DOHH2 (cell line): ENCODE measurements around the gene DPH3.

Experiments used
- CTCF ChIP-seq: fragments of 200-600 bp; sonication (generic); IDR thresholded peaks from one replicate; pipeline ENCODE4 v1.5.1; 2014; ENCODE audit warnings: antibody characterized with exemption, mild to moderate bottlenecking, low read depth, low read length; ENCODE audit not compliant: poor library complexity, severe bottlenecking
- EZH2phosphoT487 ChIP-seq: fragments of 200-600 bp; sonication (generic); IDR thresholded peaks from 2 replicates; pipeline ENCODE4 v1.6.1; 2017; ENCODE audit warnings: borderline replicate concordance, mild to moderate bottlenecking, antibody characterized with exemption, low read length, moderate library complexity, mixed read lengths

GRCh38 chr3:16301507-16301906 is 36.8 kb upstream of the DPH3 start:
- no peak for TF ChIP-seq EZH2phosphoT487
- no peak for TF ChIP-seq CTCF
